GM12873 (cell line): ENCODE data around the gene IQCK.

Experiments used
- CTCF ChIP-seq: IDR thresholded peaks from 2 replicates; pipeline ENCODE4 v1.5.1; 2012; ENCODE audit warnings: low read depth, mild to moderate bottlenecking, moderate library complexity, low read length, control low read depth; ENCODE audit not compliant: insufficient read depth; ENCODE audit errors: missing control alignments

IQCK gene

GRCh38 chr16:19837984-19838707, 120.1 kb downstream of the IQCK start:
- TF ChIP-seq CTCF: no peak

GRCh38 chr16:19840524-19841110, 122.5 kb downstream of the IQCK start:
- TF ChIP-seq CTCF: no peak

GRCh38 chr16:19841184-19841583, 123.1 kb downstream of the IQCK start:
- no peak for TF ChIP-seq CTCF

GRCh38 chr16:19842426-19843157, 124.5 kb downstream of the IQCK start:
- TF ChIP-seq CTCF: no peak

- no peak for TF ChIP-seq CTCF
These were observed 125.3 kb downstream of the IQCK start for GRCh38 chr16:19843371-19843770.

- no peak for TF ChIP-seq CTCF
These were observed 127.0 kb downstream of the IQCK start for GRCh38 chr16:19844945-19845641.

- no peak for TF ChIP-seq CTCF
These were observed 128.4 kb downstream of the IQCK start for GRCh38 chr16:19846436-19846835.
